LNCAP (cell line): Measurements from ENCODE around the gene MTHFSD.

Source experiments
- CTCF ChIP-seq: fragments of 450-650 bp; IDR thresholded peaks from 2 replicates; pipeline ENCODE4 v1.5.1; 2017; ENCODE audit warnings: mild to moderate bottlenecking

Gene MTHFSD

GRCh38 chr16:86498155-86498670, 56.8 kb downstream of the MTHFSD start:
- TF ChIP-seq CTCF = no peak

GRCh38 chr16:86497551-86498021, 57.4 kb downstream of the MTHFSD start:
- no peak for TF ChIP-seq CTCF

- no peak for TF ChIP-seq CTCF
Measured at GRCh38 chr16:86496929-86497461, 58.0 kb downstream of the MTHFSD start.

- no peak for TF ChIP-seq CTCF
Measured at GRCh38 chr16:86496262-86496928, 58.6 kb downstream of the MTHFSD start.

- TF ChIP-seq CTCF = no peak
Measured at GRCh38 chr16:86495756-86496261, 59.2 kb downstream of the MTHFSD start.

- no peak for TF ChIP-seq CTCF
Measured at GRCh38 chr16:86495357-86495701, 59.7 kb downstream of the MTHFSD start.

- no peak for TF ChIP-seq CTCF
Measured at GRCh38 chr16:86494565-86495356, 60.3 kb downstream of the MTHFSD start.
